NB4 (cell line): ENCODE data around the gene EPS15.
"Not testable (repeated sequence)": the region's sequence is repeated elsewhere in the genome, so short reads cannot be mapped to it uniquely, and the experiment has no call there.

Experiments used
- DNase-seq: peaks from one replicate; pipeline ENCODE4 v3.0.0; 2010; ENCODE audit warnings: low read depth
- H3K4me3 ChIP-seq: one replicate; pipeline ENCODE4 v1.5.1; 2011; ENCODE audit warnings: mild to moderate bottlenecking, low read depth, low read length, moderate library complexity
- MYC ChIP-seq: IDR thresholded peaks from 2 replicates; pipeline ENCODE4 v1.6.1; 2011; ENCODE audit warnings: low read depth, low read length
- POLR2A ChIP-seq: IDR thresholded peaks from 2 replicates; pipeline ENCODE4 v1.6.1; 2011; ENCODE audit warnings: mild to moderate bottlenecking; ENCODE audit not compliant: insufficient read length; ENCODE audit errors: extremely low read depth
- TF ChIP-seq, protein P1 (sequence below): IDR thresholded peaks from one replicate; pipeline ENCODE4 v1.5.1; 2012; ENCODE audit warnings: low read depth, low read length
- TF ChIP-seq, protein P2 (sequence below): IDR thresholded peaks from 2 replicates; pipeline ENCODE4 v1.6.1; 2011; ENCODE audit warnings: low read depth, low read length

The EPS15 gene

DNA sequence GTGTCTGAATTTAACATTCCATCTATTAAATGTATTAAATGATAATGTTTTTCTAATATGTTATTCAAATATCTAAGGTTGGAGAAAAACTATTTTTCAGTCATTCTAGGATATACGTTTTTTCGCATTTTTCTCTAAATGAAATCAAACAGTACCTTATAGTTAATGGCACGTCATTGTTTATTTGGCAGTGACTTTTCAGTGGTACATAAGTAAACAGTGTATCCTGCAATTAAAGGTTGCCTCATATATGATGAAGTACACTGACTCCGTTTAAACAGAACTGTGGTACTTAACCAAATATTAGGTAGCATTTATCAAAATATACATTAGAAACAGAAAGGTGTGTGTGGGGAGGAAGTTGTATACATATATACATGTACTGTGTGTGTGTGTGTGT, 79.2 kb downstream of the EPS15 start:
- TF ChIP-seq, protein P1, sequence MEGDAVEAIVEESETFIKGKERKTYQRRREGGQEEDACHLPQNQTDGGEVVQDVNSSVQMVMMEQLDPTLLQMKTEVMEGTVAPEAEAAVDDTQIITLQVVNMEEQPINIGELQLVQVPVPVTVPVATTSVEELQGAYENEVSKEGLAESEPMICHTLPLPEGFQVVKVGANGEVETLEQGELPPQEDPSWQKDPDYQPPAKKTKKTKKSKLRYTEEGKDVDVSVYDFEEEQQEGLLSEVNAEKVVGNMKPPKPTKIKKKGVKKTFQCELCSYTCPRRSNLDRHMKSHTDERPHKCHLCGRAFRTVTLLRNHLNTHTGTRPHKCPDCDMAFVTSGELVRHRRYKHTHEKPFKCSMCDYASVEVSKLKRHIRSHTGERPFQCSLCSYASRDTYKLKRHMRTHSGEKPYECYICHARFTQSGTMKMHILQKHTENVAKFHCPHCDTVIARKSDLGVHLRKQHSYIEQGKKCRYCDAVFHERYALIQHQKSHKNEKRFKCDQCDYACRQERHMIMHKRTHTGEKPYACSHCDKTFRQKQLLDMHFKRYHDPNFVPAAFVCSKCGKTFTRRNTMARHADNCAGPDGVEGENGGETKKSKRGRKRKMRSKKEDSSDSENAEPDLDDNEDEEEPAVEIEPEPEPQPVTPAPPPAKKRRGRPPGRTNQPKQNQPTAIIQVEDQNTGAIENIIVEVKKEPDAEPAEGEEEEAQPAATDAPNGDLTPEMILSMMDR, result no peak
- TF ChIP-seq MYC (no peak), POLR2A (no peak)
- TF ChIP-seq, protein P2, sequence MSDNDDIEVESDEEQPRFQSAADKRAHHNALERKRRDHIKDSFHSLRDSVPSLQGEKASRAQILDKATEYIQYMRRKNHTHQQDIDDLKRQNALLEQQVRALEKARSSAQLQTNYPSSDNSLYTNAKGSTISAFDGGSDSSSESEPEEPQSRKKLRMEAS, result no peak

DNA sequence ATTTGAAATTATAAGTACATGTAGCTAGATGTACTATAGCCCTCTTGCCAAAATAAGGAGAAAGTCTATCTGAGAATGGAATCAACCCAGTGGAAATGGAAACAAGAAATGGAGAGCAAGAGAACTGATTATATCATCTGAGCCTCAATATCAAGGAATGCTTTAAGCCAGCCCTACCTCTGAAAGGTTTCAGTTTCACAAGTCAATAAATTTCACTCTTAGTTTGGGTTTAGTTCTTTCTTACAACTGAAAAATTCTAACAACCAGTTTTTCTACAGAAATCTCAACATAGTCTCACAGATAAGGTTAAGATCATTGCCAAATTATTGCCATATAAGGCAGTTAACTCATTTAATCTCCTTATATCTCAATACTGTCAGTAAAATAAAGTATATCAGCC, 80.0 kb downstream of the EPS15 start:
- H3K4me3 ChIP-seq, result no peak overlapping the region
- no peak for DNase-seq
- TF ChIP-seq, protein P1, result no peak
- TF ChIP-seq MYC (no peak), POLR2A (no peak)
- TF ChIP-seq, protein P2, result no peak

More for the DNA sequence above, 79.2 kb downstream of the EPS15 start:
- no peak overlapping the region for H3K4me3 ChIP-seq
- DNase-seq, result no peak

DNA sequence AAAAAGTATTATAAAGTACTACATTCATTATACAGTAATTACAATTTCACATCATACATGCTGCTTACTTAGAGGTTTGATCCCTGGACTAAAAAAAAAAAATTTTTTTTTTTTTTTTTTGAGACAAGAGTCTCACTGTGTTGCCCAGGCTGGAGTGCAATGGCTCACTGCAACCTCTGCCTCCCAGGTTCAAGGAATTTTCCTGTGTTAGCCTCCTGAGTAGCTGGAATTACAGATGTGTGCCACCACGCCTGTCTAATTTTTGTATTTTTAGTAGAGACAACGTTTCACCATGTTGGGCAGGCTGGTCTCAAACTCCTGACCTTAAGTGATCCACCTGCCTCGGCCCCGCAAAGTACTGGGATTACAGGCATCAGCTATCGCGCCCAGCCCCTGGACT, 81.7 kb downstream of the EPS15 start:
- not testable (repeated sequence) for H3K4me3 ChIP-seq, DNase-seq

DNA sequence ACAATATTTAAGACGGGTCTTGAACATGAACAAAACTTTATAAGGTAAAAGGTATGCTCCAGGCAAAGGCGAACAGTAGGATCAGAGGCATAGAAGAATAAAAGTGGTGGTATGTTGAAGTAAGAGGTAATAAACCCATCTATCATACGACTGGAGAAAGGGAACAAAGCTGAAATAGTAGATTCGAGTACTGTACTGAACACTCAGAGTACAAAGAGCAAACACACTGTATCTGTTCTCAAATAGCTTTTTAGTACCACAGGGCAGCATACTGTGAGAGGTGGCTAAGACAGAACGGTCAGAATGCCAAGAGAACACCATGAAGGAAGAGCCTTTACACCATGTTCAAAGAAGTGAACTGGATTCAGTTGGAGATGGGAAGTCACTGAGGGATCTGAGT, 83.2 kb downstream of the EPS15 start:
- DNase-seq, result no peak
- H3K4me3 ChIP-seq, result no peak overlapping the region
- TF ChIP-seq POLR2A (no peak), MYC (no peak)
- TF ChIP-seq, protein P1, result no peak
- TF ChIP-seq, protein P2, result no peak

DNA sequence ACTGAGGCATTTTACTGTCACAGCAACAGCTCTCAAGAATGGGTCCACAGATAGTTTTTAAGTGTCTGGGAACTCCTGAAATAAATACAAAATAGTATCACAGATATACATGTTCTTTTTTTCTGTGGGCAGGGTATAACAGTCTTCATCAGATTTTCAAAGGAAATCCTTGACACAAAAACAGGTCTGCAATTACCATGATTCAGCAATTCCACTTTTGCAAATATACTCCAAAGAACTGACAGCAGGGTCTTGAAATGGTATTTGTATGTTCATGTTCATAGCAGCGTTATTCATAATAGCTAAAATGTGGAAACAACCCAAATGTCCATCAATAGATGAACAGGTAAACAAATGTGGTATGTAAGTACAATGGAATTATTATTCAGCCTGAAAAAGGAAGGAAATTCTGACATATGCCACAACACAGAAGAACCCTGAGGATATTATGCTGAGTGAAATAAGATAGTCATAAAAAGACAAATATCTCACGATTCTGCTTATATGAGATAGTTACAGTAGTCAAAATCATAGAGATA, 85.0 kb downstream of the EPS15 start:
- DNase-seq, result no peak
- H3K4me3 ChIP-seq, result no peak overlapping the region
- TF ChIP-seq, protein P2, result no peak
- TF ChIP-seq POLR2A (no peak), MYC (no peak)
- TF ChIP-seq, protein P1, result no peak

DNA sequence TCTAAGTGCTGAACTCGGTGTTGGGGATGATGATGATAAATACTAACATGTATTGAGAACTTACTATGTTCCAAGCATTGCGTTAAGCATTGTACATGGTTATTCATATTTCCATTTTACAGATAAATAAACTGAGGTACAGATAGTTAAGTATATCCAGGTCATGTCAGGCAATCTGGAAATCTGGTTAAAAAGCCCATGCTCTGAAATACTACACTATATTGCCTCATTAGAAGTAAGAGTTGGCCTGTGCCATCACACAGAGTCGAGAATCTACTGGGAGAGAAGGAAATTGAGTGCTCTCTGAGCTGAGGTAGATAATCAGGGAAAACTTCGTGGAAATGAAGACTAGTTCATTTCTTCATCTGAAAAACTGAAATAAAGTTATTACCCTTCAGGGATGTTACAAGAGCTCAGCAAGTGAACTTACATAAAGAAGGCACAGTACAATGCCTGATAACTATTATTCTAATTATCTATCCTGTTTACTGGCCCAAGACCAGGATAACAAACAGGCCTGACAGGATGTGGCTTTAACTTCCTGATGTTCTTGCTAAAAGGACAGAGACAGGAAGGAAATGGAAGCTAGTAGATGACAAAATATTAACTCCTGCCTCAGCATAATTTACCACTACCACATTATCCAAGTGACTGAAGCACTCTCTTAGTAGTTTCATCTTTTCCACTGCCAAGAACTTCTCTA, 85.6 kb downstream of the EPS15 start:
- peak; percentile 39 for DNase-seq
- no peak overlapping the region for H3K4me3 ChIP-seq
- no peak for TF ChIP-seq MYC
- TF ChIP-seq, protein P1, result no peak
- TF ChIP-seq, protein P2, result no peak
- no peak for TF ChIP-seq POLR2A
